ENCODE results near the gene MYO10.
A peak's percentile ranks its signal among the peaks of the same experiment; 100 is the strongest.

MYO10 gene

GRCh38 chr5:16936150-16936988, at the start of gene MYO10 (continued):
- TF ChIP-seq ZBTB26 (tag by site-specific recombination; optimal IDR thresholded peaks at IDR 0.05), result no peak
- TF ChIP-seq ZNF48 (tag by site-specific recombination; IDR thresholded peaks at IDR 0.05), result no peak
- no peak for TF ChIP-seq ZNF19 (tag by site-specific recombination; IDR thresholded peaks at IDR 0.05; ENCODE audit: low read depth)
- no peak for TF ChIP-seq ZNF560 (tag by site-specific recombination; IDR thresholded peaks at IDR 0.05; ENCODE audit: borderline replicate concordance)
- no peak for TF ChIP-seq ZNF785 (tag by site-specific recombination; IDR thresholded peaks at IDR 0.05)
- TF ChIP-seq ZBTB7A (tag by site-specific recombination; IDR thresholded peaks at IDR 0.05; ENCODE audit: low read depth), result peak; percentile 37; the same call in 1 of the 2 replicates
- TF ChIP-seq ZNF629 (tag by site-specific recombination; IDR thresholded peaks at IDR 0.05), result peak; percentile 37; the same call in 1 of the 2 replicates
- TF ChIP-seq ZNF292 (tag by site-specific recombination; IDR thresholded peaks at IDR 0.05; ENCODE audit: borderline replicate concordance, low read depth), result no peak
- TF ChIP-seq ZNF138 (tag by site-specific recombination; IDR thresholded peaks at IDR 0.05; ENCODE audit: borderline replicate concordance), result no peak
- TF ChIP-seq REST (tag by site-specific recombination; IDR thresholded peaks at IDR 0.05), result no peak
- TF ChIP-seq, protein P1, sequence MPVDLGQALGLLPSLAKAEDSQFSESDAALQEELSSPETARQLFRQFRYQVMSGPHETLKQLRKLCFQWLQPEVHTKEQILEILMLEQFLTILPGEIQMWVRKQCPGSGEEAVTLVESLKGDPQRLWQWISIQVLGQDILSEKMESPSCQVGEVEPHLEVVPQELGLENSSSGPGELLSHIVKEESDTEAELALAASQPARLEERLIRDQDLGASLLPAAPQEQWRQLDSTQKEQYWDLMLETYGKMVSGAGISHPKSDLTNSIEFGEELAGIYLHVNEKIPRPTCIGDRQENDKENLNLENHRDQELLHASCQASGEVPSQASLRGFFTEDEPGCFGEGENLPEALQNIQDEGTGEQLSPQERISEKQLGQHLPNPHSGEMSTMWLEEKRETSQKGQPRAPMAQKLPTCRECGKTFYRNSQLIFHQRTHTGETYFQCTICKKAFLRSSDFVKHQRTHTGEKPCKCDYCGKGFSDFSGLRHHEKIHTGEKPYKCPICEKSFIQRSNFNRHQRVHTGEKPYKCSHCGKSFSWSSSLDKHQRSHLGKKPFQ (tag by site-specific recombination; IDR thresholded peaks at IDR 0.05), result no peak
- TF ChIP-seq ZNF248 (tag by site-specific recombination; IDR thresholded peaks at IDR 0.05), result no peak
- 0 out of 2 replicates have a peak, but pooled peaks have one; percentile 3 for TF ChIP-seq ZNF596 (tag by site-specific recombination; IDR thresholded peaks at IDR 0.05)
- TF ChIP-seq ZNF202 (tag by site-specific recombination; IDR thresholded peaks at IDR 0.05; ENCODE audit: borderline replicate concordance), result no peak
- TF ChIP-seq, protein P2, sequence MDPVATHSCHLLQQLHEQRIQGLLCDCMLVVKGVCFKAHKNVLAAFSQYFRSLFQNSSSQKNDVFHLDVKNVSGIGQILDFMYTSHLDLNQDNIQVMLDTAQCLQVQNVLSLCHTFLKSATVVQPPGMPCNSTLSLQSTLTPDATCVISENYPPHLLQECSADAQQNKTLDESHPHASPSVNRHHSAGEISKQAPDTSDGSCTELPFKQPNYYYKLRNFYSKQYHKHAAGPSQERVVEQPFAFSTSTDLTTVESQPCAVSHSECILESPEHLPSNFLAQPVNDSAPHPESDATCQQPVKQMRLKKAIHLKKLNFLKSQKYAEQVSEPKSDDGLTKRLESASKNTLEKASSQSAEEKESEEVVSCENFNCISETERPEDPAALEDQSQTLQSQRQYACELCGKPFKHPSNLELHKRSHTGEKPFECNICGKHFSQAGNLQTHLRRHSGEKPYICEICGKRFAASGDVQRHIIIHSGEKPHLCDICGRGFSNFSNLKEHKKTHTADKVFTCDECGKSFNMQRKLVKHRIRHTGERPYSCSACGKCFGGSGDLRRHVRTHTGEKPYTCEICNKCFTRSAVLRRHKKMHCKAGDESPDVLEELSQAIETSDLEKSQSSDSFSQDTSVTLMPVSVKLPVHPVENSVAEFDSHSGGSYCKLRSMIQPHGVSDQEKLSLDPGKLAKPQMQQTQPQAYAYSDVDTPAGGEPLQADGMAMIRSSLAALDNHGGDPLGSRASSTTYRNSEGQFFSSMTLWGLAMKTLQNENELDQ (tag by site-specific recombination; IDR thresholded peaks at IDR 0.05; ENCODE audit: low read depth), result no peak
- peak; percentile 81 for TF ChIP-seq ZEB2 (tag by site-specific recombination; IDR thresholded peaks at IDR 0.05)
- TF ChIP-seq, protein P3, sequence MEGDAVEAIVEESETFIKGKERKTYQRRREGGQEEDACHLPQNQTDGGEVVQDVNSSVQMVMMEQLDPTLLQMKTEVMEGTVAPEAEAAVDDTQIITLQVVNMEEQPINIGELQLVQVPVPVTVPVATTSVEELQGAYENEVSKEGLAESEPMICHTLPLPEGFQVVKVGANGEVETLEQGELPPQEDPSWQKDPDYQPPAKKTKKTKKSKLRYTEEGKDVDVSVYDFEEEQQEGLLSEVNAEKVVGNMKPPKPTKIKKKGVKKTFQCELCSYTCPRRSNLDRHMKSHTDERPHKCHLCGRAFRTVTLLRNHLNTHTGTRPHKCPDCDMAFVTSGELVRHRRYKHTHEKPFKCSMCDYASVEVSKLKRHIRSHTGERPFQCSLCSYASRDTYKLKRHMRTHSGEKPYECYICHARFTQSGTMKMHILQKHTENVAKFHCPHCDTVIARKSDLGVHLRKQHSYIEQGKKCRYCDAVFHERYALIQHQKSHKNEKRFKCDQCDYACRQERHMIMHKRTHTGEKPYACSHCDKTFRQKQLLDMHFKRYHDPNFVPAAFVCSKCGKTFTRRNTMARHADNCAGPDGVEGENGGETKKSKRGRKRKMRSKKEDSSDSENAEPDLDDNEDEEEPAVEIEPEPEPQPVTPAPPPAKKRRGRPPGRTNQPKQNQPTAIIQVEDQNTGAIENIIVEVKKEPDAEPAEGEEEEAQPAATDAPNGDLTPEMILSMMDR (tag by site-specific recombination; IDR thresholded peaks at IDR 0.05), result no peak
- TF ChIP-seq ZNF16 (tag by site-specific recombination; IDR thresholded peaks at IDR 0.05; ENCODE audit: low read depth), result no peak
- no peak for TF ChIP-seq ZNF664 (tag by site-specific recombination; IDR thresholded peaks at IDR 0.05)
- no peak for TF ChIP-seq ZNF26 (tag by site-specific recombination; IDR thresholded peaks at IDR 0.05)
- no peak; the same call in 1 of the 2 replicates for TF ChIP-seq ZNF398 (tag by site-specific recombination; IDR thresholded peaks at IDR 0.05)
- peak; percentile 61 for TF ChIP-seq ZXDB (tag by site-specific recombination; IDR thresholded peaks at IDR 0.05)
- no peak for TF ChIP-seq ZNF529 (tag by site-specific recombination; IDR thresholded peaks at IDR 0.05; ENCODE audit: insufficient replicate concordance)
